ENCODE data around the gene ADAMTS13. TPM values are rescaled to one million over a fixed set of nuclear protein-coding genes. Genes with fewer than 3 reads are reported as not detected.

The ADAMTS13 gene
- total and polyA plus RNA-seq, 11 donors, result 0.64 to 5.8 (median 2.7) TPM

DNA sequence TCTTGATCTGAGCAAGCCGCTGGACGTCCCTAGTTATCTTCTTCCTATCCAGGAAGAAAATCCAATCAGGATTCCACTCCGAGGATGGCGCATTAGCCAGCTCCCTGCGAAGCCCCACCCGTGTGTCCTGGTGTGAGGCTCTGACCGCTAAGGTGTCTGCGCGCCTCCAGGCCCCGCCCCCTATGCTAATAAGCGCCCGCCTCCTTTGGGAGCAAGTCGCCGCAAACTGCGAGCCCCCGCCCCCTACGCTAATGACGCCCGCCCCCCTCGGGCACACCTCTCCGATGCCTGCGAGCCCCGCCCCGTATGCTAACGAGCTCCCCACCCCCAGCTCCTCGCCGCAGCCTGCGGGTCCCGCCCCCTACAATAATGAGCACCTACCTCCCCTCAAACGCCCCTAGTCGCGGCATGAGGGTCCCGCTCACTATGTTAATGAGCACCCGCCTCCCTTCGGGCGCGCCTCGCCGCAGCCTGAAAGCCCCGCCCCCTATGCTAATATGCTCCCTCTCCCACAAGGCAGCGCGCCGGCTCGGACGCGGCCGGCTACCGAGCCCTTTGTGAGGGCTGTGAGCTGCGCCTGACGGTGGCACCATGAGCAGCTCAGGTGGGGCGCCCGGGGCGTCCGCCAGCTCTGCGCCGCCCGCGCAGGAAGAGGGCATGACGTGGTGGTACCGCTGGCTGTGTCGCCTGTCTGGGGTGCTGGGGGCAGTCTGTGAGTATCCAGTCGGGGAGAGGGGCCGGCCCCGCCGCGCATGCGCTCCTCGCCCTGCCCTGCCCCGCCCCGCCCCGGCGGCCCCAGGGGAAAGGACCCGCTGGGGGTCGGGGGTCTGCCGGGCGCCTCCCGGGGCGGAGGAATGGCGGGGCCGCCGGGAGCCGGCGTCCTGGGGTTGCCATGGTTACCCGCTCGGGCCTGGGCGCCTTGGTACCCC lies 37.6 kb downstream of the ADAMTS13 start, which contains the start of gene CACFD1:
Gene CACFD1, plus strand, starts transcription at position 503 of the 929 bp plus-strand sequence. Its CDS starts 89 bp downstream, at position 592.
- intact Hi-C loops (cut with DNase I), result loop anchor here in 4 of 10 donors (2.0 to 10.0 kb wide), 4 partner anchors 19 to 83 kb away; partner anchors contain the start of genes REXO4 (in 2 of the 4), SLC2A6 (in 2 of the 4), STKLD1 (in 1 of the 4) and SURF4 (in 1 of the 4)
- DNase-seq (peak; percentile 95 to 97 (median 97)), ATAC-seq (peak; percentile 93 to 96 (median 94))
- no peaks in the 10 kb centered on the region for H3K9me3 ChIP-seq
- TF ChIP-seq CTCF (IDR thresholded peaks at IDR 0.05), result no peak
- TF ChIP-seq POLR2A (IDR thresholded peaks at IDR 0.05), result peak in 1 of 2 donors; percentile 76
- peak within 1 kb of the TSS; percentile 56 to 97 (median 84) for H3K4me3 ChIP-seq
- peak within 1 kb of the TSS; percentile 81 to 98 (median 92) for H3K27ac ChIP-seq
- 0 to 2% (median 1%) methylated on average over 30 to 86 of the region's 86 CpGs for WGBS, 4 donors
- H3K36me3 ChIP-seq, result peaks cover 0 to 8% (median 0%) of the 10 kb centered on the region in 9 donors
- H3K27me3 ChIP-seq, result no peaks in the 10 kb centered on the region
- H3K4me1 ChIP-seq, result peaks cover 0 to 21% (median 13%) of the 10 kb centered on the region in 12 donors

DNA sequence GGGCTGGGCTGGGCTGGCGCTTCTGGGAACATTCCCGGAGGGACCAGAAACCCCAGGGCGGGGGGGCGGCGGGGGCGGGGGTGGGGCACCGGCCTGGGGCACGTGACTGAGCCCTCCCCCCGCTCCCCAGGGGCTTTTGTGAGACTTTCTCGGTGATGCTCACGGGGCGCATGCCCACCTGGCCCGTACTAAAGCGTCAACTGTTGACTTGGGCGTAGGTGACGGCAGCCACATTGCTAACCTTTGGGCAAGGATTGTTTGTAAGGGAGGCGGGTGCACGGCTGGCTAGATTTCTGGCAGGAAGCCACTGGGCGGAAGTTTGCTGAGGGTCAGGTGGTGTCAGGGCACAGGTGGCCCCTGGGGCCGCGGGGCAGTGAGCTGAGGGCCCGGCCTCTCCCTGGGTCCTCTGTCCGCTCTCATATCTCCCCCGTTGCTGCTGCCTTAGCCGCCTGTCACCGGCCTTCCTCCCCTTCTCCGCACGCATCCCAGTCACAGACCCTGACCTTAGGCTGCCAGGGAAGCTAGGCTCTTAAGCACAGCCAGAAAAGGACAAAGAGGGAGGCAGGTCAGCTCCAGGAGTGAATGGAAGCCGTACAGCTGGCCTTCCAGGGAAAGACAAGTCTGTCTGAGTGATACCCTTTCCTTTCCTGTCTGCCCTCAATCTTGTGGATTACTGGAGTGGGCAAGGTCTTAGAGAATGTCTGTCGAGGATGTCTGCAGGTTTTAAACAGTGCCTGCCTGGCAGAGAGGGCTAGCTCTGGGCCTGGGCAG lies 38.4 kb downstream of the ADAMTS13 start:
- peak in 2 of 5 donors; percentile 45 to 49 for DNase-seq
- H3K36me3 ChIP-seq, result peaks cover 0 to 13% (median 3%) of the 10 kb centered on the region in 9 donors
- intact Hi-C loops (cut with DNase I), result loop anchor here in 3 of 10 donors (2.0 to 10.0 kb wide), 3 partner anchors 18 to 46 kb away; partner anchors contain the start of genes REXO4 (in 2 of the 3) and SLC2A6 (in 1 of the 3)

GRCh38 chr9:133461975-133462374 lies 39.8 kb downstream of the ADAMTS13 start:
- H3K9me3 ChIP-seq, result no peaks in the 10 kb centered on the region
- H3K36me3 ChIP-seq, result peaks cover 0 to 13% (median 3%) of the 10 kb centered on the region in 9 donors
- TF ChIP-seq CTCF (IDR thresholded peaks at IDR 0.05), result no peak
- no peak for TF ChIP-seq POLR2A (IDR thresholded peaks at IDR 0.05)
- peaks cover 0 to 21% (median 13%) of the 10 kb centered on the region in 12 donors for H3K4me1 ChIP-seq
- no peak overlapping the region for H3K27ac ChIP-seq
- WGBS, 4 donors, result 79 to 86% (median 80%) methylated on average over 4 of the region's 4 CpGs
- intact Hi-C loops (cut with DNase I), result loop anchor here in 3 of 10 donors (2.0 to 10.0 kb wide), 3 partner anchors 17 to 47 kb away; partner anchors contain the start of genes REXO4 (in 2 of the 3) and SLC2A6 (in 1 of the 3)
- no peak for DNase-seq
- no peak overlapping the region for H3K4me3 ChIP-seq
- ATAC-seq, result no peak
- H3K27me3 ChIP-seq, result no peaks in the 10 kb centered on the region

More for the DNA sequence above, 38.4 kb downstream of the ADAMTS13 start:
- Histone ChIP-seq H3K4me3 (peak overlapping the region; percentile 56 to 97 (median 84)), H3K4me1 (peaks cover 0 to 21% (median 13%) of the 10 kb centered on the region in 12 donors), H3K9me3 (no peaks in the 10 kb centered on the region), H3K27me3 (no peaks in the 10 kb centered on the region), H3K27ac (peak overlapping the region; percentile 81 to 98 (median 92))
- peak in 3 of 4 donors; percentile 1 to 35 (median 16) for ATAC-seq
- TF ChIP-seq POLR2A (IDR thresholded peaks at IDR 0.05) (no peak), CTCF (IDR thresholded peaks at IDR 0.05) (no peak)
- WGBS, 4 donors, result 13 to 29% (median 17%) methylated on average over 10 to 30 of the region's 30 CpGs

All from heart left ventricle (tissue), 16 donors.